HEK293 (cell line): ENCODE measurements around the gene BAIAP3.

ENCODE experiments used
- CTCF ChIA-PET: fragments of 350-600 bp; formaldehyde crosslinking; extraction: SDS; loops from one replicate; lab custom pipeline; 2021; ENCODE audit warnings: antibody characterized with exemption; lab: Yijun Ruan, JAX
- POLR2A ChIA-PET: fragments of 300-600 bp; formaldehyde crosslinking; extraction: SDS; loops from one replicate; lab custom pipeline; 2020; ENCODE audit warnings: antibody characterized with exemption, inconsistent platforms; lab: Yijun Ruan, JAX
- H3K27ac ChIP-seq: fragments of 200-500 bp; sonication (Bioruptor generic); 2 replicates; pipeline ENCODE4 v1.5.1; 2014; ENCODE audit warnings: low read depth, low read length, control low read depth, inconsistent platforms; ENCODE audit errors: extremely low read depth
- H3K36me3 ChIP-seq, 2 experiments: fragments of 200-500 bp in 1 of 2; sonication (Bioruptor generic) in 1 of 2; 1 replicate in 1 of 2; 2 replicates in 1 of 2; pipeline ENCODE4 v1.5.1; 2014 to 2017; ENCODE audit warnings: inconsistent platforms in 2 of 2, low read length in 2 of 2; ENCODE audit not compliant: control insufficient read depth in 2 of 2, insufficient read depth in 1 of 2
- H3K4me1 ChIP-seq: fragments of 200-500 bp; sonication (Bioruptor generic); 2 replicates; pipeline ENCODE4 v1.5.1; 2014; ENCODE audit warnings: mild to moderate bottlenecking, low read length, inconsistent platforms; ENCODE audit not compliant: control insufficient read depth, insufficient read depth
- H3K4me3 ChIP-seq: 2 replicates; pipeline ENCODE4 v1.5.1; 2011; ENCODE audit warnings: low read depth, mild to moderate bottlenecking, control low read depth, low read length, moderate library complexity
- H3K9me3 ChIP-seq: fragments of 200-500 bp; sonication (Bioruptor generic); 2 replicates; pipeline ENCODE4 v1.5.1; 2014; ENCODE audit warnings: low read depth, low read length, inconsistent platforms; ENCODE audit not compliant: control insufficient read depth, insufficient read depth
- CTCF ChIP-seq: fragments of 450-650 bp; formaldehyde crosslinking; IDR thresholded peaks from 2 replicates; pipeline ENCODE4 v1.5.1; 2016; ENCODE audit warnings: missing biosample characterization, missing genetic modification characterization
- EGR2 ChIP-seq: fragments of 450-650 bp; formaldehyde crosslinking; IDR thresholded peaks from 2 replicates; pipeline ENCODE4 v1.5.1; 2016; ENCODE audit warnings: low read depth, missing biosample characterization, missing genetic modification characterization
- GLI4 ChIP-seq: fragments of 450-650 bp; formaldehyde crosslinking; IDR thresholded peaks from 2 replicates; pipeline ENCODE4 v1.5.1; 2016; ENCODE audit warnings: missing biosample characterization, missing genetic modification characterization
- HIC1 ChIP-seq: fragments of 450-650 bp; formaldehyde crosslinking; IDR thresholded peaks from 2 replicates; pipeline ENCODE4 v1.5.1; 2016; ENCODE audit warnings: missing biosample characterization, missing genetic modification characterization
- PATZ1 ChIP-seq: fragments of 450-650 bp; formaldehyde crosslinking; IDR thresholded peaks from 2 replicates; pipeline ENCODE4 v1.5.1; 2016; ENCODE audit warnings: missing biosample characterization, missing genetic modification characterization
- PRDM4 ChIP-seq: fragments of 450-650 bp; formaldehyde crosslinking; IDR thresholded peaks from 2 replicates; pipeline ENCODE4 v1.5.1; 2017; ENCODE audit warnings: missing biosample characterization, missing genetic modification characterization
- SETDB1 ChIP-seq: IDR thresholded peaks from one replicate; pipeline ENCODE4 v1.6.1; 2017; ENCODE audit warnings: mild to moderate bottlenecking, low read length, moderate library complexity, mixed read lengths; ENCODE audit not compliant: insufficient read length
- SP2 ChIP-seq: fragments of 450-650 bp; formaldehyde crosslinking; IDR thresholded peaks from 2 replicates; pipeline ENCODE4 v1.5.1; 2016; ENCODE audit warnings: missing biosample characterization, missing genetic modification characterization
- ZBTB21 ChIP-seq: fragments of 450-650 bp; formaldehyde crosslinking; IDR thresholded peaks from 2 replicates; pipeline ENCODE4 v1.5.1; 2017; ENCODE audit warnings: missing biosample characterization, missing genetic modification characterization
- ZBTB26 ChIP-seq: fragments of 450-650 bp; formaldehyde crosslinking; optimal IDR thresholded peaks from 2 replicates; pipeline ENCODE3; 2016; ENCODE audit warnings: missing biosample characterization, mild to moderate bottlenecking, missing genetic modification characterization
- ZFHX2 ChIP-seq: fragments of 450-650 bp; formaldehyde crosslinking; conservative IDR thresholded peaks from 2 replicates; pipeline ENCODE4 v1.5.1; 2016; ENCODE audit warnings: missing biosample characterization, missing genetic modification characterization
- ZIC2 ChIP-seq: fragments of 450-650 bp; formaldehyde crosslinking; IDR thresholded peaks from 2 replicates; pipeline ENCODE4 v1.5.1; 2016; ENCODE audit warnings: missing biosample characterization, missing genetic modification characterization
- ZNF132 ChIP-seq: fragments of 450-650 bp; formaldehyde crosslinking; IDR thresholded peaks from 2 replicates; pipeline ENCODE4 v1.5.1; 2017; ENCODE audit warnings: missing biosample characterization, missing genetic modification characterization, borderline replicate concordance
- ZNF184 ChIP-seq: fragments of 450-650 bp; IDR thresholded peaks from 2 replicates; pipeline ENCODE4 v1.5.1; 2018; ENCODE audit warnings: missing biosample characterization, mild to moderate bottlenecking, missing genetic modification characterization
- ZNF239 ChIP-seq: fragments of 450-650 bp; formaldehyde crosslinking; IDR thresholded peaks from 2 replicates; pipeline ENCODE4 v1.5.1; 2016; ENCODE audit warnings: missing biosample characterization, missing genetic modification characterization
- ZNF324 ChIP-seq: fragments of 450-650 bp; formaldehyde crosslinking; IDR thresholded peaks from 2 replicates; pipeline ENCODE4 v1.5.1; 2016; ENCODE audit warnings: missing biosample characterization, missing genetic modification characterization
- ZNF341 ChIP-seq: fragments of 450-650 bp; formaldehyde crosslinking; IDR thresholded peaks from 2 replicates; pipeline ENCODE4; 2016; ENCODE audit warnings: low read depth, missing biosample characterization, missing genetic modification characterization
- ZNF473 ChIP-seq: fragments of 450-650 bp; formaldehyde crosslinking; IDR thresholded peaks from 2 replicates; pipeline ENCODE4 v1.5.1; 2017; ENCODE audit warnings: missing biosample characterization, missing genetic modification characterization
- ZNF521 ChIP-seq: fragments of 450-650 bp; formaldehyde crosslinking; IDR thresholded peaks from 2 replicates; pipeline ENCODE4 v1.5.1; 2017; ENCODE audit warnings: missing biosample characterization, mild to moderate bottlenecking, missing genetic modification characterization
- ZNF558 ChIP-seq: fragments of 450-650 bp; formaldehyde crosslinking; IDR thresholded peaks from 2 replicates; pipeline ENCODE4 v1.5.1; 2016; ENCODE audit warnings: missing biosample characterization, missing genetic modification characterization
- ZNF658 ChIP-seq: fragments of 450-650 bp; formaldehyde crosslinking; IDR thresholded peaks from 2 replicates; pipeline ENCODE4; 2016; ENCODE audit warnings: missing biosample characterization, missing genetic modification characterization
- ZNF664 ChIP-seq: fragments of 450-650 bp; formaldehyde crosslinking; IDR thresholded peaks from 2 replicates; pipeline ENCODE4 v1.5.1; 2016; ENCODE audit warnings: missing biosample characterization, missing genetic modification characterization
- ZNF704 ChIP-seq: fragments of 450-650 bp; formaldehyde crosslinking; IDR thresholded peaks from 2 replicates; pipeline ENCODE4 v1.5.1; 2016; ENCODE audit warnings: missing biosample characterization, missing genetic modification characterization
- ZNF76 ChIP-seq: fragments of 450-650 bp; formaldehyde crosslinking; IDR thresholded peaks from 2 replicates; pipeline ENCODE4; 2016; ENCODE audit warnings: low read depth, missing biosample characterization, missing genetic modification characterization, borderline replicate concordance

Gene BAIAP3

GRCh38 chr16:1336619-1337018 lies 3.2 kb downstream of the BAIAP3 start:
- Histone ChIP-seq H3K4me1 (peaks cover 2% of the 10 kb centered on the region; the same call in 1 of the 2 replicates), H3K9me3 (no peaks in the 10 kb centered on the region), H3K36me3 (no peaks in the 10 kb centered on the region), H3K27ac (no peak overlapping the region), H3K4me3 (no peak overlapping the region)
- POLR2A ChIA-PET, result interaction anchor here (1.0 kb wide), 1 partner anchor 10 kb away, joined by 3 read pairs; no protein-coding TSS in a partner anchor
- no peak for TF ChIP-seq ZBTB21 (tag by site-specific recombination)
- TF ChIP-seq ZNF521 (tag by site-specific recombination), result no peak
- no peak for TF ChIP-seq ZNF132 (tag by site-specific recombination)
- peak; percentile 36; the same call in 1 of the 2 replicates for TF ChIP-seq HIC1 (tag by site-specific recombination)
- TF ChIP-seq ZFHX2 (tag by site-specific recombination), result peak; percentile 54
- TF ChIP-seq ZNF658, result no peak
- TF ChIP-seq EGR2 (tag by site-specific recombination), result 0 out of 2 replicates have a peak, but pooled peaks have one; percentile 14
- TF ChIP-seq CTCF (tag by site-specific recombination), result no peak
- no peak for TF ChIP-seq ZBTB26
- no peak for TF ChIP-seq ZNF76 (tag by site-specific recombination)
- TF ChIP-seq ZNF704 (tag by site-specific recombination), result no peak
- no peak for TF ChIP-seq ZNF341 (tag by site-specific recombination)
- TF ChIP-seq ZIC2 (tag by site-specific recombination), result peak; percentile 9; the same call in 1 of the 2 replicates
- no peak for TF ChIP-seq ZNF184
- CTCF ChIA-PET, result no interaction called here

GRCh38 chr16:1337486-1337885 lies 4.0 kb downstream of the BAIAP3 start:
- no peaks in the 10 kb centered on the region for H3K36me3 ChIP-seq
- peaks cover 5% of the 10 kb centered on the region; the same call in 1 of the 2 replicates for H3K4me1 ChIP-seq
- ChIA-PET POLR2A (interaction anchor here (1.4 kb wide), 1 partner anchor 21 kb away, joined by 3 read pairs; no protein-coding TSS in a partner anchor), CTCF (no interaction called here)
- no peaks in the 10 kb centered on the region for H3K9me3 ChIP-seq
- no peak overlapping the region for H3K27ac ChIP-seq
- no peak overlapping the region for H3K4me3 ChIP-seq
- TF ChIP-seq ZNF658 (no peak), GLI4 (tag by site-specific recombination) (no peak), PRDM4 (tag by site-specific recombination) (no peak), ZNF473 (tag by site-specific recombination) (no peak), ZNF184 (no peak), ZNF324 (tag by site-specific recombination) (no peak), PATZ1 (tag by site-specific recombination) (0 out of 2 replicates have a peak, but pooled peaks have one; percentile 6), SETDB1 (no peak), ZNF558 (tag by site-specific recombination) (no peak), SP2 (tag by site-specific recombination) (peak; percentile 24; the same call in 1 of the 2 replicates), ZNF239 (tag by site-specific recombination) (no peak), ZNF664 (tag by site-specific recombination) (peak; percentile 77)
